ENCODE results near the gene FECH. TPM values are rescaled to one million over a fixed set of nuclear protein-coding genes. Genes with fewer than 3 reads are reported as not detected.

Gene FECH
- total RNA-seq, 4 donors from 2014 or later = 60.8 to 78.4 (median 70.2) TPM

- H3K27me3 ChIP-seq = no peaks in the 10 kb centered on the region
- H3K4me3 ChIP-seq = no peak overlapping the region
- H3K36me3 ChIP-seq = no peaks in the 10 kb centered on the region
- no peak for DNase-seq
- no peak for ATAC-seq
- TF ChIP-seq CTCF (IDR thresholded peaks at IDR 0.05 in 4 of 5, conservative IDR thresholded peaks at IDR 0.05 in 1 of 5) (no peak), POLR2A (IDR thresholded peaks at IDR 0.05) (no peak)
- H3K27ac ChIP-seq = no peak overlapping the region
- intact Hi-C loops (cut with DNase I; ENCODE audit: low total_unique reads) (no loop called here), in situ Hi-C loops (cut with MboI; ENCODE audit: low sequenced_read_pairs in 4 of 4) (no loop called here)
- no peaks in the 10 kb centered on the region for H3K4me1 ChIP-seq
- no peaks in the 10 kb centered on the region for H3K9me3 ChIP-seq
Observed at GRCh38 chr18:57505231-57505630, 81.3 kb downstream of the FECH start.

- intact Hi-C loops (cut with DNase I; ENCODE audit: low total_unique reads) (no loop called here), in situ Hi-C loops (cut with MboI; ENCODE audit: low sequenced_read_pairs in 4 of 4) (no loop called here)
- no peaks in the 10 kb centered on the region for H3K9me3 ChIP-seq
- DNase-seq (no peak), ATAC-seq (no peak)
- no peaks in the 10 kb centered on the region for H3K27me3 ChIP-seq
- H3K27ac ChIP-seq = no peak overlapping the region
- no peak for TF ChIP-seq POLR2A (IDR thresholded peaks at IDR 0.05)
- no peak for TF ChIP-seq CTCF (IDR thresholded peaks at IDR 0.05 in 4 of 5, conservative IDR thresholded peaks at IDR 0.05 in 1 of 5)
- H3K4me1 ChIP-seq = peaks cover 0 to 6% of the 10 kb centered on the region in 2 donors
- H3K4me3 ChIP-seq = no peak overlapping the region
- H3K36me3 ChIP-seq = no peaks in the 10 kb centered on the region
Observed at GRCh38 chr18:57502624-57503023, 83.9 kb downstream of the FECH start.

- H3K4me1 ChIP-seq = peaks cover 5 to 7% of the 10 kb centered on the region in 2 donors
- in situ Hi-C loops (cut with MboI; ENCODE audit: low sequenced_read_pairs in 4 of 4) = no loop called here
Observed at GRCh38 chr18:57498682-57499256, 87.7 kb downstream of the FECH start.

More at GRCh38 chr18:57498682-57499256, 87.7 kb downstream of the FECH start:
- TF ChIP-seq POLR2A (IDR thresholded peaks at IDR 0.05) (no peak), CTCF (IDR thresholded peaks at IDR 0.05 in 4 of 5, conservative IDR thresholded peaks at IDR 0.05 in 1 of 5) (no peak)
- Histone ChIP-seq H3K9me3 (no peaks in the 10 kb centered on the region), H3K27me3 (no peaks in the 10 kb centered on the region), H3K4me3 (no peak overlapping the region), H3K36me3 (no peaks in the 10 kb centered on the region), H3K27ac (no peak overlapping the region)
- ATAC-seq (no peak), DNase-seq (no peak)
- intact Hi-C loops (cut with DNase I; ENCODE audit: low total_unique reads) = no loop called here

Other genes with a start within 250 kb of the FECH start
- gene ST8SIA3, start 234.1 kb downstream of the FECH start, total RNA-seq = not detected
- gene ONECUT2, start 151.3 kb downstream of the FECH start, total RNA-seq = under 1 TPM in 3 of 4 donors, not detected in 1; under 0.01 to 0.15 (median 0.04) TPM
- 100 to 1,000 TPM in 3 of 4 donors, 10 to 100 TPM in 1; 93.1 to 205 (median 153) TPM for gene NARS1, start 35.1 kb upstream of the FECH start, total RNA-seq
- 1 to 10 TPM; 1.6 to 4.2 (median 2.6) TPM for gene ATP8B1, start 216.6 kb upstream of the FECH start, total RNA-seq

Measured in gastrocnemius medialis (tissue), 4 donors.